Activated naive CD4-positive, alpha-beta T cell treated with anti-CD3 and anti-CD28 coated beads, Interleukin-2, amount 50 U/mL, for 24 hours (primary cell): ENCODE measurements around the gene SEC63.
"Not testable (repeated sequence)": the region's sequence is repeated elsewhere in the genome, so short reads cannot be mapped to it uniquely, and the experiment has no call there.

Experiments used
- H3K27ac Mint-ChIP-seq: one replicate; pipeline ENCODE4 v1.8.0; 2021; ENCODE audit warnings: mild to moderate bottlenecking, mixed read lengths
- H3K27me3 Mint-ChIP-seq: one replicate; pipeline ENCODE4 v1.8.0; 2021; ENCODE audit warnings: mixed read lengths
- H3K36me3 Mint-ChIP-seq: one replicate; pipeline ENCODE4 v1.8.0; 2021; ENCODE audit warnings: mixed read lengths
- H3K4me1 Mint-ChIP-seq: one replicate; pipeline ENCODE4 v1.8.0; 2021; ENCODE audit warnings: mixed read lengths
- H3K4me3 Mint-ChIP-seq: one replicate; pipeline ENCODE4 v1.8.0; 2021; ENCODE audit warnings: mild to moderate bottlenecking, mixed read lengths
- H3K9me3 Mint-ChIP-seq: one replicate; pipeline ENCODE4 v1.8.0; 2021; ENCODE audit warnings: mixed read lengths

SEC63 gene, protein sequence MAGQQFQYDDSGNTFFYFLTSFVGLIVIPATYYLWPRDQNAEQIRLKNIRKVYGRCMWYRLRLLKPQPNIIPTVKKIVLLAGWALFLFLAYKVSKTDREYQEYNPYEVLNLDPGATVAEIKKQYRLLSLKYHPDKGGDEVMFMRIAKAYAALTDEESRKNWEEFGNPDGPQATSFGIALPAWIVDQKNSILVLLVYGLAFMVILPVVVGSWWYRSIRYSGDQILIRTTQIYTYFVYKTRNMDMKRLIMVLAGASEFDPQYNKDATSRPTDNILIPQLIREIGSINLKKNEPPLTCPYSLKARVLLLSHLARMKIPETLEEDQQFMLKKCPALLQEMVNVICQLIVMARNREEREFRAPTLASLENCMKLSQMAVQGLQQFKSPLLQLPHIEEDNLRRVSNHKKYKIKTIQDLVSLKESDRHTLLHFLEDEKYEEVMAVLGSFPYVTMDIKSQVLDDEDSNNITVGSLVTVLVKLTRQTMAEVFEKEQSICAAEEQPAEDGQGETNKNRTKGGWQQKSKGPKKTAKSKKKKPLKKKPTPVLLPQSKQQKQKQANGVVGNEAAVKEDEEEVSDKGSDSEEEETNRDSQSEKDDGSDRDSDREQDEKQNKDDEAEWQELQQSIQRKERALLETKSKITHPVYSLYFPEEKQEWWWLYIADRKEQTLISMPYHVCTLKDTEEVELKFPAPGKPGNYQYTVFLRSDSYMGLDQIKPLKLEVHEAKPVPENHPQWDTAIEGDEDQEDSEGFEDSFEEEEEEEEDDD

DNA sequence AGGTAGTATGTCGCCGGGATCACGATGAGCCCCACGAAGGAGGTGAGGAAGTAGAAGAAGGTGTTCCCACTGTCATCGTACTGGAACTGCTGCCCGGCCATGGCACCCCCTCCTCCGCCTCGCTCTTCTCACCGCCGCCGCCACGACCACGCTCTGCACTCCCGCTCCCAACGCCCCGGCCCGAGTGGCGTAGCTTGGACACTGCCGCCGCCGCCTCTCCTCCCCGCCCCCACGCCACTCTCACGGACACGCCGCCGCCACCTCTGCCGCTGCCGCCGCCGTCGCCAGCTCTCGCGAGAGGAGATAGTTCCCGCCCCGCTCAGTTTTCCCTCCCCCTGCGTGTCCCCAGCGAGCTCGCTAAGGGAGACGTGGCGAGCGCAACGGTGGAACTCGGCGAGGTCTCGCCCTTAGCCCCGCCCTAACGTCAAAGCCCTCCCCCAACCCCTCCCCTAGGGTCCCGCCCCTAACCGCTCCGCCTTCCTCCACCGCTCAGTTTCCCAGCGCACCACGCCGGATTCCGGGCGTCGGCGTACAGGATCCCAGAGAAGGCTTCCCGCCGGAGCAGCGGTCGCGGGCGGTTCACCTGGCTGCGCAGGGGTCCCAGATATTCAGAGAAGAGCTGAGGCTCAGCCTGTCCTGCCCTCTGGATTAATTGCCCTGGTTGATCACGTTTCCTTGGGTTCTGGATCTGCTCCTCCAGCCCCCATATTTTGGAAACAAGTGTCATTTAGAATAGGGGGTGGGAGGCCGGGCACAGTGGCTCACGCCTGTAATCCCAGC, at the start of gene SEC63:
Gene SEC63 (minus strand): TSS at position 300 of the 780 bp plus-strand sequence. CDS start 199 bp downstream, at position 101.
- Mint-ChIP-seq H3K4me1 (peaks cover 27% of the 10 kb centered on the region), H3K27me3 (no peaks in the 10 kb centered on the region), H3K27ac (peak within 1 kb of the TSS; percentile 98), H3K9me3 (no peaks in the 10 kb centered on the region), H3K4me3 (peak within 1 kb of the TSS; percentile 99), H3K36me3 (peaks cover 8% of the 10 kb centered on the region)

DNA sequence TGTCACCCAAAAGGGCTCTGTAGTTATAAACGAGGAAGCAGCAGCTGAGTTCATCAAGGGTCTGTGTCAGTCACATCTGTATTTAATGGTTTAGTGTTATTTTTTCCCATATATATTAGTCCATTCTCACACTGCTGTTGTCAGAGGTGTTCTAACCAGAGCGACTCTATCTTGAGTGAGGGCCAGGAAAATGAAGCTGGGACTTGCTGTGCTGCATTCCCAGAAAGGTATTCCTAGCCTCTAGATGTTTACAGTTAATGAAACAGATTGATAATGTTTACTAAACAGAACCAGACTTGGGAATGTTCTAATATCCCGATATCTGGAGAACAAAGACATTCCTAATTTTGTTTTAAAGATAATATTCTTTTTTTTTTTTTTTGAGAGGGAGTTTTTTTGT, 48.0 kb upstream of the SEC63 start:
- Mint-ChIP-seq H3K36me3 (peaks cover 8% of the 10 kb centered on the region), H3K27ac (no peak overlapping the region), H3K4me3 (no peak overlapping the region), H3K27me3 (peaks cover 2% of the 10 kb centered on the region), H3K9me3 (peaks cover 11% of the 10 kb centered on the region), H3K4me1 (no peaks in the 10 kb centered on the region)

DNA sequence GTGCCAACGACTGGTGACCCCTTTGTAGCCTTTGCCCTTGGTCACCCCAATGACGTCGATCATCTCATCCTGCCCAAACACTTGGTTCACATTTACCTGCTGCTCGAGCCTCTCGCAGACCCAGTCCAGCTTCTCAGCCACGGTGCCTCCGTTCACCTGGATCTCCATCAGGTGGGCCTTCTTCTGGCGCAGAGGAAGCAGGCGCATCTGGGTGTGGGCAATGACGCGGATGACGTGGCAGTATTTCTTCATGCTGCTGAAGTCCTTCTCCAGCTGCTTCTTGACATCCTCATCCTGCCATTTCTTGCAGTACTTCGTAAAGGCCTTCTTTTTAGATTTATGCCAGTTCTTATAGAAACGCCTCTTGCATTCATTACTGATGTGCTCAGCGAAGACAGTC, 46.9 kb upstream of the SEC63 start:
- Mint-ChIP-seq H3K27me3 (peaks cover 2% of the 10 kb centered on the region), H3K36me3 (peaks cover 8% of the 10 kb centered on the region), H3K27ac (no peak overlapping the region), H3K9me3 (peaks cover 11% of the 10 kb centered on the region), H3K4me1 (no peaks in the 10 kb centered on the region), H3K4me3 (no peak overlapping the region)

DNA sequence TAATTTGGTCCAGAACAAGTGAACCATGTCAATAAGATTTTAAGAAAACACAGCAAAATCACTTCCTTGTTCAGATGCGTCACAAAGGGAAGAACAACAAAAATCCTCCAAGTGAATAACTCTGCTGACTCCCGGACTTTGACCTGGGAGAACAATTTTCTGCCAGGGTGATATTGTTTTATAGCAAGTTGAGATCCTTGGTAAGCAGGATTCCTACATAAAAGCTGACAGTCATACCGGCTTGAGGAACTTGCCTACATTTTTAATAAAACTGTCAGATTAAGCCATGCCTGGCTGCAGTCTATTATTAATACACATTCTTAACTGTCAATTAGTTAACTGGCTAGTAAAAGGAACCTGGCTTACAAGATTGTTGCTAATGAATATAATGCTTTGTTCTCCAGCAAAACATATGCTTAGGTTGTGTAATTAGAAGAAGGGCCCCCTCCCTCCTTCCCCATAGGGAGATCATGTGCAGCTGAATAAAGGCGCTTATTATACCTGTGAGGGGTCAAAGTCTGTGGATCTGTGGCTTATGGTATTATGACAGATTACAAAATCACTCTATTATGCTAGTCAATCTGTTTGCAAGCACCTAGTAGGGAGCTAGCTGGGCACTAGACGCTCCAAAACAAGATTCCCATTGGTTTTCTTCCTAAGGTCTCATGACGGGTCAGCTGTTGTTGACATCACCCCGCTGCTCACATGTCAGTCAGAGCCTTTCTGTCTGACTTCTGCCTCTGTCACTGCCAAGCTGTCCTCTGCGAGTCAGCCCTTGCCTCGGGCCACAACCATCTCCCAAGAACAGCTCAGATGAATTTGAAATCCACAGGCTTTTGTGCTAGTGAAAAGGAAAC, 44.6 kb upstream of the SEC63 start:
- no peak overlapping the region for H3K27ac Mint-ChIP-seq
- H3K4me1 Mint-ChIP-seq = no peaks in the 10 kb centered on the region
- H3K9me3 Mint-ChIP-seq = no peaks in the 10 kb centered on the region
- H3K27me3 Mint-ChIP-seq = no peaks in the 10 kb centered on the region
- H3K4me3 Mint-ChIP-seq = no peak overlapping the region
- peaks cover 2% of the 10 kb centered on the region for H3K36me3 Mint-ChIP-seq

DNA sequence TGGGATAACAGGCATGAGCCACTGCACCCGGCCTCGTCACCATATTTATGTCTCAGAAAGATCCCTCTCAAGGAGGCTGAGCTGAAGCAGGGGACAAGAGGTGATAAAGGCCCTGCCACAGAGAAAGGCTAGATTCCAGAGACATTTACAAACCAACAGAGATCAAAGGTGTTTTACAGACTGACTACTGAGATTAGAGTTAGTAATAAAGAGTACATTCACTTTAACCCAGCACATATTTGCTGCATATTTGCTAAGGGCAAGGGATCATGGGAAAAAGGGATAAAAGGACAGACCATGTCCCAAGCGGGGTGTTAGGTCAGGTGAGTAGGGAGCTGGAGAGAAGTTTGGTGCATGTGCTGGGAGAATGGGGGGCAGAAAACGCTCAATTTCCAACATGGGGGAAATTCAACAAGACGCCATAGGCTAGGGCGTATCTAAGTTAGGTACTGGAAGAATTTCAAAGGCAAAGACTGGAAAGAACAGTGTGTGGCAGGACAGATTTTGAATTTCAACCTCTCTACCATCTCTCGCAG, 43.8 kb upstream of the SEC63 start:
- H3K9me3 Mint-ChIP-seq = no peaks in the 10 kb centered on the region
- peaks cover 2% of the 10 kb centered on the region for H3K36me3 Mint-ChIP-seq
- no peak overlapping the region for H3K27ac Mint-ChIP-seq
- H3K27me3 Mint-ChIP-seq = no peaks in the 10 kb centered on the region
- H3K4me1 Mint-ChIP-seq = no peaks in the 10 kb centered on the region
- H3K4me3 Mint-ChIP-seq = no peak overlapping the region

DNA sequence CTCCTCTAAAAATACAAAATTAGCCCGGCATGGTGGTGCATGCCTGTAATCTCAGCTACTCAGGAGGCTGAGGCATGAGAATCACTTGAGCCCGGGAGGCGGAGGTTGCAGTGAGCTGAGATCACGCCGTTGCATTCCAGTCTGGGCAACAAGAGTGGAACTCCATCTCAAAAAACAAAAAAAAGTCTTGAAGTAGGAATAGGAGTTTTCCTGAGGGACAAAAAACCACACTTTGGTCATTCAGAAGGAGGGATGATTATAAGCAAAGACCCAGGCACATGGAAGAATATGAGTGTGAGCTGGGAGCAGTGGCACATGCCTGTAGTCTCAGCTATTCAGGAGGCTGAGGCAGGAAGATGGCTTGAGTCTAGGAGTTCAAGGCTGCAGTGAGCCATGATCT, 42.3 kb upstream of the SEC63 start:
- H3K4me3 Mint-ChIP-seq, H3K36me3 Mint-ChIP-seq, H3K27me3 Mint-ChIP-seq, H3K27ac Mint-ChIP-seq, H3K4me1 Mint-ChIP-seq, H3K9me3 Mint-ChIP-seq: not testable (repeated sequence)

DNA sequence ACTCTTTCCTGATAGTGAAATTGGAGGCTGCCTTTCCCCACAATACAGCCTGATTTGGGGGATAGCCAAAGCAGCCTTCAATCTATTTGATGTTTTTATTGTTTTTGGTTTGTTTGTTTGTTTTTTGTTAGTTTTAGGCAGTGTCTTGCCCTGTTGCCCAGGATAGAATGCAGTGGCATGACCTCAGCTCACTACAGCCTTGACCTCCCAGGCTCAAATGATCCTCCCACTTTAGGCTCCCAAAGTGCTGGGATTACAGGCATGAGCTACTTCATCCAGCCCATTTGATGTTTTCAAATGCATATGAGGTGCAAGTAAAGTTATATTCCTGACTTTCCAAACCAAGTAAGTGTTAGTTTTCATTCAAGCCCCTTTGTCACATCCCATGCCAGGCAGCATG, 41.3 kb upstream of the SEC63 start:
- no peak overlapping the region for H3K27ac Mint-ChIP-seq
- no peaks in the 10 kb centered on the region for H3K9me3 Mint-ChIP-seq
- no peak overlapping the region for H3K4me3 Mint-ChIP-seq
- no peaks in the 10 kb centered on the region for H3K36me3 Mint-ChIP-seq
- no peaks in the 10 kb centered on the region for H3K27me3 Mint-ChIP-seq
- H3K4me1 Mint-ChIP-seq = no peaks in the 10 kb centered on the region

DNA sequence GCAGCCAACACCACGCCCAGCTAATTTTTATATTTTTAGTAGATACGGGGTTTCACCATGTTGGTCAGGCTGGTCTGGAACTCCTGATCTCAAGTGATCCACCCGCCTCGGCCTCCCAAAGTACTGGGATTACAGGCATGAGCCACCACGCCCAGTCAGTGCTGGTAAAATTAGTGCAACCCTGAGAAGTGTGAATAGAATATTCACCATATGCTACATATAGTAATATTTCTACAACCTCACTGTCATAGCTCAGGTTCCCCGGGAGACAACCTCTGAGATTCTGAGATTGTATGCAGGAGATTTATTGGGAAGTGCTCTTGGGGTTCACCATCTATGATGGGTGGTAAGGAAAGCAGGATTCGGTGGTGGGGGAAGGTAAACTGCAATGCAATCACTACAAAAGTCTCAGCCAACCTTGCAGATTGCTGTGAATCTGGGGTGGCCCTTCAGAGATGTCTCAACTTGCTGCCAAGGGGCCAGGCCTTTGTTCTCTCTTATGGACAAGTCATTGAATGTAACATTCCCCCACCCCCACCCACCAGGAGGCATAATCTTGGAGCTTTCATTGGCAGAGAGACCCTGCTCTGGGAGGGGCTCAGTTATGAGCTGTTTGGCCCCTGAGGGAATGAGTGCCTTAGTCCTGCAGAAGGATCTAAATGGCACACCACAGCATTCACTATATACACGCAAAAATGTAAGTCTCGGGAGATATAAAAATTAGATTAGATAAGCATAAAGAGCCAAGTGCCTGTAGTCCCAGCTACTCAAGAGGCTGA, 34.0 kb upstream of the SEC63 start:
- Mint-ChIP-seq H3K27ac (no peak overlapping the region), H3K4me3 (no peak overlapping the region), H3K9me3 (no peaks in the 10 kb centered on the region), H3K36me3 (no peaks in the 10 kb centered on the region), H3K27me3 (no peaks in the 10 kb centered on the region), H3K4me1 (no peaks in the 10 kb centered on the region)

DNA sequence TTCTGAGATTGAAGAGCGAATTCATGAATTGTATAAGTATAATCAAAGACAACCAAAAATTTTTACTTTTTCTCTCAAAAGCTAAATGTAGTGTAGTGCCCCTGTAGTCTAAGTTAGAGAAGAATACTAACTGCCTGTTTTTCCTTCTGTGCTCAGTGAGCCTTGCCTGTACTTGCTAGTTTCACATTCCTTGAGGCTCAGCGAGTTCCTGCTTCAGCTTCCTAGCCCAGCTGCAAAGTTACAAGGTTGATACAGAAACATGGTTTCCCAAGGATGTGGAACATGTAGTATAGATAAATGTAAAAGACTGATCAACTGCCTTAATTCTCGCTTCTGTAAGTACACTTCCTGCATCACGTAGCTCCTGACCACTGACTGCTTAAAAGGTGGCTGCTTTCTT, 33.1 kb upstream of the SEC63 start:
- no peaks in the 10 kb centered on the region for H3K27me3 Mint-ChIP-seq
- no peak overlapping the region for H3K27ac Mint-ChIP-seq
- no peaks in the 10 kb centered on the region for H3K9me3 Mint-ChIP-seq
- no peak overlapping the region for H3K4me3 Mint-ChIP-seq
- H3K4me1 Mint-ChIP-seq = no peaks in the 10 kb centered on the region
- no peaks in the 10 kb centered on the region for H3K36me3 Mint-ChIP-seq

DNA sequence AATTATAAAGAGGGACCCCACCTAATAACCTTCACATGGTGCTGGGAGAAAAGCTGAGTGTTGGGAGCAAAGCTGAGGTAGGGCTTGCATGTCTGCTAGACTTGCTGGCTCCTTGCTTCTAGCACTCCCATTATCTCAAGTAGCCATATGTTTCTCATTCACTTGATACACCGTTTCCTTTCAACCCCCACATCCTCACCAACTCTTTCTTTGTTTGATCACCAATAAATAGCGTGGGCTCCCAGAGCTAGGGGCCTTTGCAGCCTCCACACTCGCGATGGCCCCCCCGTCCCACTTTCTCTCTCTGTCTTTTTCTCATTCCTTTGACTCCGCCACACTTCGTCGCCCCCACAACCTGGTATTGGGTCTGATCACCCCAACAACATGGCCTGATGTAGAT, 32.6 kb upstream of the SEC63 start:
- not testable (repeated sequence) for H3K36me3 Mint-ChIP-seq, H3K27ac Mint-ChIP-seq, H3K4me1 Mint-ChIP-seq, H3K4me3 Mint-ChIP-seq, H3K9me3 Mint-ChIP-seq, H3K27me3 Mint-ChIP-seq

DNA sequence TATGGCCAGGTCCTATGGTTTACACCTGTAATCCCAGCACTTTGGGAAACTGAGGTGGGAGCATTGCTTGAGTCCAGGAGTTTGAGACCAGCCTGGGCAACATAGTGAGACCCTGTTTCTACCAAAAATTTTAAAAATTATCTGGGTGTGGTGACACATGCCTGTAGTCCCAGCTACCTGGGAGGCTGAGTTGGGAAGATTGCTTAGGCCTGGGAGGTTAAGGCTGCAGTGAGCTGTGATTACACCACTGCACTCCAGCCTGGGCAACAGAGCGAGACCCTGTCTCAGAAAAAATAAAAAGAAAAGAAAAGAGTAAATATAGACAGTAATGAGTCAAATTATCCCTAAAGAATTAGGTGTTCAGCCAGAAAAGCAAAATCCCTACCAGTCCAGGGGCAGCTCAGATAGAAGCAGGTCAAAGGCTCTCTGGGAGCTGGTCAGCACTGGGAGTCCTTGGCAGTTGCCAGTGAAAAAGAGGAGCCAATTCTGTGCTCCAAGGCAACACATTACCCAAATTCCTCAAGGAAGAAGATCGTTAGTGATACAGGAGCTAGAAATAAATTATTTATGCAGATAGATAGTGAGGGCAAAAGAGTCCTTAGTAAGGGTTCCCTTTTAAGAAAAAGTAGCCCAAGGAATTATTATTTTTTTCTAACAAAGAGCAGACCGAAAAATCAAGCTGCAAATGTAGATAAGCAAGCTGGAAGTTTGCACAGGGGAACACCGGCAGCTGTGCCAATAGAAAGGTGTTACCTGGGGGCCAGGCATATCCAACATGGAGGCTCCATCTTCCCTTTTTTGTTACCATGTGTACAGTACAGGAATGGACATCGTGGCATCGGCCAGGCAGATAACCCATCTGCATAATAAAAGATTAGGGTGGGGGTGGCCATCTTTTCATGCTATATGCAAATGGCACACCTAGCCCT, 31.4 kb upstream of the SEC63 start:
- Mint-ChIP-seq H3K36me3 (no peaks in the 10 kb centered on the region), H3K9me3 (no peaks in the 10 kb centered on the region), H3K4me1 (no peaks in the 10 kb centered on the region), H3K27ac (no peak overlapping the region), H3K27me3 (no peaks in the 10 kb centered on the region), H3K4me3 (no peak overlapping the region)

DNA sequence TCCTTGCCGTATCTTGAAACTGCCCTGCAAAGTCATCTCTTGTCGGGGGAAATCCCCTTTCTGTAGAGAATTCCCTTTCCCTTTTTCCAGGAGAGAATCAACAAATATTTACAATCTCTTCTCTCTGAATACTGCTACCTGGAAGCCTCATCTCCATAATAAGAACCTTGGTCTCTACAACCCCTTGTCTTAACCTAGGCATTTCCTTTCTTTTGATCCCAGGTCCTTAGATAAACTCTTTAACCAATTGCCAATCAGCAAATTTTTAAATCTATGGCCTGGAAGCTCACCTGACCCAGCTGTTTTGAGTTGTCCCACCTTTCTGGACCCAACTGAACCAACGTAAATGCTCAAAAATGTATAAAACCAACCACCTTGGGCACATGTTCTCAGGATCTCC, 30.6 kb upstream of the SEC63 start:
- H3K36me3 Mint-ChIP-seq = no peaks in the 10 kb centered on the region
- no peaks in the 10 kb centered on the region for H3K4me1 Mint-ChIP-seq

DNA sequence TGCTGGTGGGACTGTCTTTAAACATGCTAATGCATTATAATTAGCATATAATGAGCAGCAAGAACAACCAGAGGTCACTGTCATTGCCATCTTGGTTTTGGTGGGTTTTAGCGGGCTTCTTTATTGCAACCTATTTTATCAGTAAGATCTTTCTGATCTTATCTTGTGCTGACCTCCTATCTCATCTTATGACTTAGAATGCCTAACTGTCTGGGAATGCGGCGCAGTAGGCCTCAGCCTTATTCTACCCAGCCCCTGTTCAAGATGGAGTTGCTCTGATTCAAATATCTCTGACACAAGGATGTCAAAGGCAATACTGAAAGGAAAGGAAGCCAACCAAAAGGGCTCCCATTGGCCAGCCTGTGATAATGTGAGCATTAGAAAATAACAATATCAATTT, 29.8 kb upstream of the SEC63 start:
- Mint-ChIP-seq H3K36me3 (no peaks in the 10 kb centered on the region), H3K4me1 (no peaks in the 10 kb centered on the region), H3K27me3 (no peaks in the 10 kb centered on the region)

More for the DNA sequence above, 30.6 kb upstream of the SEC63 start:
- Mint-ChIP-seq H3K27me3 (no peaks in the 10 kb centered on the region), H3K27ac (no peak overlapping the region), H3K4me3 (no peak overlapping the region), H3K9me3 (no peaks in the 10 kb centered on the region)

More for the DNA sequence above, 29.8 kb upstream of the SEC63 start:
- no peak overlapping the region for H3K27ac Mint-ChIP-seq
- H3K9me3 Mint-ChIP-seq = no peaks in the 10 kb centered on the region
- H3K4me3 Mint-ChIP-seq = no peak overlapping the region
